Measurements from ENCODE around the gene TMSB4X. TPM values are rescaled to one million over a fixed set of nuclear protein-coding genes. Genes with fewer than 3 reads are reported as not detected.

TMSB4X gene
- total and polyA plus RNA-seq, 2 donors (not counting 3 experiments of a cell fraction or from before 2014, with no cell fraction given), result 4,136 to 6,858 TPM

DNA sequence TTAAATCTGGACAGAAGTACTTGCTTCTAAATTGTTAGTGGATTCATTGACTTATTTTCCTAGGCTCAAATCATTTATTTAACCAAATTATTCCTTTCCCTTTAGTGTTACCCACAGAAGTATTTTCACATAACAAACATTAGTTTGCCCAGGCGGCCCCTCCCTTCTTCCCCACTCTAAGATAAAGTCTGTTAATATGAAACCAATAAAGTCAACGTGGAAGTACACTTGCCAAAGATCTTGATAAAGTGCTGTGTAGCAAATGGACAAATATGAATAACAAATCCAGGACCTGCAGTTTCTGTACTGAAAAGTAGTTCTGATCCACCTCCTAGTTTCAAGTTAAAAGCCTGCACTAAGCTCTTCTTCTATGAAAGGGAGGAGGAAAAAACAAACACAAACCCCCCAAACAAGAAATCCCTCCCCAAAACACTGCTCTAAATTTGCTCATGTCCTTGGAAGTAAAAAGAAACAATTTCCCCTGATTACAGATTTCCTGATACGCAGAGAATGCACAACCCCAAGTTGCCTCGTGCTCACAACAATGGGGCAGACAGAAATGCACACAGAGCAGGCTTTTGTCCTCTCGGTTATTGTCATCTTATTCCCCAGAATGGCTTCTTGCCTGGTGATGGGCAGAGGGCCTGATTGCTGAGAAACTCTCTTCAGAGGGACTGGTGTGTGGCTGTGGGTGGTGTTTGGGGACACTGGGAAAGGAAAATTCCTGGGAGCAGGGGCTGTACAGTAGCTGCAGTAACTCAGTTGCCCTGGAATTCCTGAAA, 23.2 kb downstream of the TMSB4X start:
- Histone ChIP-seq H3K9me1 (replicated peaks; ENCODE audit: control insufficient read depth, extremely low read depth, insufficient read depth, low read length) (no peaks in the 10 kb centered on the region), H3K4me1 (ENCODE audit: control insufficient read depth, extremely low read depth, insufficient read depth, low read length) (peaks cover 3% of the 10 kb centered on the region), H4K20me1 (replicated peaks; ENCODE audit: control insufficient read depth, extremely low read depth, insufficient read depth, low read length) (no peaks in the 10 kb centered on the region), H3K27ac (ENCODE audit: insufficient read depth, low read depth, low read length) (no peak overlapping the region), H3K27me3 (ENCODE audit: control insufficient read depth in 2 of 2, insufficient read depth in 2 of 2, low read length in 2 of 2) (no peaks in the 10 kb centered on the region), H3K79me2 (ENCODE audit: control insufficient read depth, insufficient read depth, low read length) (no peaks in the 10 kb centered on the region), H2AFZ (ENCODE audit: low read depth, low read length) (peak overlapping the region; percentile 67), H3K9ac (replicated peaks; ENCODE audit: extremely low read depth, insufficient read depth, low read length) (no peak overlapping the region), H3K36me3 (ENCODE audit: control insufficient read depth in 2 of 2, extremely low read depth in 1 of 2, insufficient read depth in 2 of 2, low read length in 2 of 2) (no peaks in the 10 kb centered on the region), H3K9me3 (replicated peaks; ENCODE audit: control insufficient read depth, insufficient read depth, low read length) (no peaks in the 10 kb centered on the region), H3K4me2 (ENCODE audit: insufficient read depth, low read length) (no peak overlapping the region), H3K4me3 (replicated peaks in 1 of 3; ENCODE audit: insufficient read depth in 1 of 3, low read depth in 1 of 3, low read length in 3 of 3) (no peak overlapping the region)
- no TSS peak for BruUV-seq (replicated peaks)
- FAIRE-seq (no peak), DNase-seq (ENCODE audit: low read depth, low spot score) (peak; percentile 32)
- intact Hi-C loops (cut with micrococcal nuclease), result no loop called here
- dilution Hi-C loops (cut with MboI; ENCODE audit: extremely low pct_ligation_motif_present, low sequenced_read_pairs), result no loop called here
- ChIA-PET POLR2A (no interaction called here), CTCF (no interaction called here)
- TF ChIP-seq CTCF (IDR thresholded peaks at IDR 0.05; ENCODE audit: extremely low read depth in 1 of 2, insufficient read depth in 1 of 2, low read depth in 1 of 2, low read length in 2 of 2) (no peak), POLR2AphosphoS5 (IDR thresholded peaks at IDR 0.05; ENCODE audit: insufficient read depth, low read depth, low read length) (no peak), POLR2A (IDR thresholded peaks at IDR 0.05; ENCODE audit: low read depth, low read length) (no peak), FOS (IDR thresholded peaks at IDR 0.05; ENCODE audit: borderline replicate concordance, insufficient read depth, low read length) (no peak), GATA2 (IDR thresholded peaks at IDR 0.05; ENCODE audit: insufficient read depth, insufficient read length, low read depth, low read length) (no peak), MYC (IDR thresholded peaks at IDR 0.05; ENCODE audit: low read depth, low read length) (no peak), JUN (IDR thresholded peaks at IDR 0.05; ENCODE audit: borderline replicate concordance, insufficient read depth, insufficient read length, low read depth) (no peak), EZH2 (IDR thresholded peaks at IDR 0.05; ENCODE audit: borderline replicate concordance, low read depth, low read length, severe bottlenecking) (no peak)
- TF ChIP-seq, protein P1, sequence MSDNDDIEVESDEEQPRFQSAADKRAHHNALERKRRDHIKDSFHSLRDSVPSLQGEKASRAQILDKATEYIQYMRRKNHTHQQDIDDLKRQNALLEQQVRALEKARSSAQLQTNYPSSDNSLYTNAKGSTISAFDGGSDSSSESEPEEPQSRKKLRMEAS (IDR thresholded peaks at IDR 0.05; ENCODE audit: insufficient read depth, insufficient read length), result no peak

Measured in endothelial cell of umbilical vein (primary cell).